Measurements from ENCODE around the gene ZNF724.
"Not testable (repeated sequence)": the region's sequence is repeated elsewhere in the genome, so short reads cannot be mapped to it uniquely, and the experiment has no call there.

ZNF724 gene

GRCh38 chr19:23261496-23262020, 11.4 kb upstream of the ZNF724 start:
- TF ChIP-seq CTCF (conservative IDR thresholded peaks at IDR 0.05; ENCODE audit: control insufficient read depth, insufficient read depth, low read depth, low read length): no peak
- H3K4me3 ChIP-seq (ENCODE audit: control insufficient read depth, low read depth, low read length): no peak overlapping the region
- no peak for DNase-seq (ENCODE audit: low read depth)

GRCh38 chr19:23260956-23261355, 10.8 kb upstream of the ZNF724 start:
- H3K4me3 ChIP-seq (ENCODE audit: control insufficient read depth, low read depth, low read length): no peak overlapping the region
- no peak for TF ChIP-seq CTCF (conservative IDR thresholded peaks at IDR 0.05; ENCODE audit: control insufficient read depth, insufficient read depth, low read depth, low read length)

GRCh38 chr19:23259961-23260360, 9.8 kb upstream of the ZNF724 start:
- no peak for TF ChIP-seq CTCF (conservative IDR thresholded peaks at IDR 0.05; ENCODE audit: control insufficient read depth, insufficient read depth, low read depth, low read length)
- DNase-seq (ENCODE audit: low read depth): no peak
- no peak overlapping the region for H3K4me3 ChIP-seq (ENCODE audit: control insufficient read depth, low read depth, low read length)

More at GRCh38 chr19:23260956-23261355, 10.8 kb upstream of the ZNF724 start:
- DNase-seq (ENCODE audit: low read depth): no peak

GRCh38 chr19:23255700-23256099, 5.5 kb upstream of the ZNF724 start:
- no peak overlapping the region for H3K4me3 ChIP-seq (ENCODE audit: control insufficient read depth, low read depth, low read length)
- no peak for TF ChIP-seq CTCF (conservative IDR thresholded peaks at IDR 0.05; ENCODE audit: control insufficient read depth, insufficient read depth, low read depth, low read length)
- no peak for DNase-seq (ENCODE audit: low read depth)

- no peak for DNase-seq (ENCODE audit: low read depth)
- no peak for TF ChIP-seq CTCF (conservative IDR thresholded peaks at IDR 0.05; ENCODE audit: control insufficient read depth, insufficient read depth, low read depth, low read length)
- no peak overlapping the region for H3K4me3 ChIP-seq (ENCODE audit: control insufficient read depth, low read depth, low read length)
These were observed 4.1 kb upstream of the ZNF724 start for GRCh38 chr19:23254141-23254910.

- not testable (repeated sequence) for H3K4me3 ChIP-seq (ENCODE audit: control insufficient read depth, low read depth, low read length)
- DNase-seq (ENCODE audit: low read depth): peak; percentile 6
These were observed 3.1 kb upstream of the ZNF724 start for GRCh38 chr19:23253256-23253655.

- TF ChIP-seq CTCF (conservative IDR thresholded peaks at IDR 0.05; ENCODE audit: control insufficient read depth, insufficient read depth, low read depth, low read length): no peak
- no peak overlapping the region for H3K4me3 ChIP-seq (ENCODE audit: control insufficient read depth, low read depth, low read length)
- no peak for DNase-seq (ENCODE audit: low read depth)
These were observed 8.8 kb downstream of the ZNF724 start for GRCh38 chr19:23241419-23241818.
